Embryonic facial prominence (tissue), 1 donor: ENCODE data around the gene LIMK1.
"Not testable (repeated sequence)": the region's sequence is repeated elsewhere in the genome, so short reads cannot be mapped to it uniquely, and the experiment has no call there.

ENCODE experiments used
- DNase-seq: peaks from one replicate; pipeline ENCODE4 v3.0.0-alpha.2; 2016; ENCODE audit errors: extremely low spot score

The LIMK1 gene

DNA sequence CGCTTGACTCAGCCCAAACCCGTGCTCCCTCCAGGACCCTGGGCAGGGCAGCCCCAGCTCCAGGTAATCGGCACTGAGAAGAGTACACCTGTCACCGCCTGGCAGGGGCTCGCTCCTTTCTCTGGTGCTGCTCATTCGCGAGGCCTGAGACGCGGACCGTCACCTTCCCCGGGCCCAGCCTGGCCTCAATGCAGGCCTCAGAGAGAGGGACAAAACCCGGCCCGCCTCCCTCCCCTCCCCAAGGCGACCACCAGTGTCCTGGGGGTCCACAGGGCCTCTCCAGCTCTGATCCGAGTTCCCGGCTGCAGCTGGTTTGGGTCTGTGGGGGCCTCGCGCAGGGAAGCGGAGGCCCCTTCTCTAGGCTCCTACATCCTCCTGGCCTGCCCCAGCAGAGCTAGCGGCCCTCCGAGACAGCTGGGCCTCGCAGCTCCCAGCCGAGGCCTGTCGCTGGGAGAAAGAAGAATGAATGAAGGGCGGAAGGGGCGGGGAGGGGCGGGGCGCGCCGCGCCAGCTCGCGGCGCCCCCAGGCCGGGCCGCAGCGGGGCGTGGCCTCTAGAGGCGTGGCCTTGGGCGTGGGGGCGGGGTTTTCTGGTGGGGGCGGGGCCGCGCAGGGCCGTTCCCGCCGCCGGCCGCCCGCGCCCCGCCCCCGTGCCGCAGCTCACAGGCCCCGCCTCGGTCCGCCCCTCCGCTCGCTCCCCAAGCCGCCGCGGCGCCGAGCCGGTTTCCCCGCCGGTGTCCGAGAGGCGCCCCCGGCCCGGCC is at the start of gene LIMK1:
LIMK1 (plus strand) TSS at position 688 of the 760 bp plus-strand sequence. CDS start 187 bp downstream, outside the sequence.
- peak; percentile 70 for DNase-seq

DNA sequence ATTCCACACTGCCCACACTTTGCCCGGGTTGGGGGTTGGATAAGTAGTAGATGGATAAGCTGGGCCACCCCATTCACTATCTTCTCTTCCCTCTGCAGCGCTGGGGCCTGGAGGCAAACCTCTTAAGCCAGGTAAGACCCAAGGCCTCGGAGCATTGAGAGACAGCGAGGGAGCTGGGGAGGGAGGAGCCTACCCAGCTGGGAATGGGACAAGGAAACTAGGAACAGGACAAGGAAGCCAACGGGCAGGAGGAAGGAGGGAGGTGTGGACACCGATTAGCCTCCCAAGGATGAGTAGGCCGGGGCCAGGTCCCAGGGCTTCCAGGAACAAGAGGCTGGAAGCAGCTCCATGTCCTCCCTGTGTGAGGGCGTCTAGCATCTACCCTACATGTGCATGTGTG is 46.0 kb upstream of the LIMK1 start:
- no peak for DNase-seq

DNA sequence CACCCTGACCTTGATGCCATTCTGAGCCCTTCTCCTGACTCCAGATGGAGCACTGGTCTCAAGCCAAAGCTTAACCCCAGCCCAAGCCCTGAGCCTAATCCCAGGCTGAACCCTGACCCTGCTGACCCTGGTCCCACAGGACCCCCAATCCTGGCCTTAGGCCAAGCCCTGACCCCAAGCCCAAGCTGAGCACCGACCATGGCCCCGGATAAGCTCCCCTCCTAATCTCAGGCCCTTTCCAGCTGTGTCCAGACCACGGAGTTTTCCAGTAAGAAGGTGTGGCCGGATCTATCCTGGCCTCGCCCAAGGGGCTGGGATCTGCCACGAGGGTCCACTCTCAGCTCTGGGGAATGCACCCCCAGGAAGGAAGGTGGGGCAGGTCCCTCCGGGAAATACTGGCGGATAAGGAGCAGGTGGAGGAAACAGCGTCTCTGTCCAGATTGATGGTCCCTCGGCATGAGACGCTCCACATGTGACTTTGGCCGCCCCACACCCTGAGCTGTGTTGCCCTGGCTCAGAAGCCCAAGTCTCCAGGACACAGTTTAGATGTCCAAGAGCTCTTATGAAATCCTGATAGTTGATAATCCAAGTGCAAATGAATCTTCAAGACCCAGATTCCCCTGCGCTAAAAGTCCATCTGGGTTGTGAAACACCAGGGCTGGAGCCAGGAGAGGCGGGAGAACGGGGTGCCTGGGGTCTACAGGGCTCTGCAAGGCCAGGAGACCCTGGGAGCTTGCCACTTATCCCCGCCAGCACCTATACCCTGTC is 45.2 kb upstream of the LIMK1 start:
- no peak for DNase-seq

DNA sequence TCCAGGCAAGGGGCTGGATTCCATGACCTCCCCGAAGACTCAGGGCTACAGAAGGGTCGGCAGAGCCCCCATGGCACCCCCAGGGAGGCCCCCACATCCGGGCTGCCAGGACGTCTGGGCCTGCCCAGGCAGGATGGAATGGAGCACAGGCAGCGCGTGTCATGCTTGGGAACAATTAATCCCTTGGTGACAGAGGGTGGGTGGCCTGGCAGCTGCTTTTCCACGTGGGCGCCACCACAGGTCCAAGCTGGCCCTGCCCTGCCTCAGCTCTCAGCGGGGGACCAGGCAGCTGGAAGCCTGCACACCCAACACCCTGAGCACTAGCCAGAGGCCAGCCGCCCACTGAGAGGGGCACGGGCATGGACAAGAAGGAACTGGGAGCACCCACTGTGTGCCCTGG is 44.3 kb upstream of the LIMK1 start:
- DNase-seq, result no peak

DNA sequence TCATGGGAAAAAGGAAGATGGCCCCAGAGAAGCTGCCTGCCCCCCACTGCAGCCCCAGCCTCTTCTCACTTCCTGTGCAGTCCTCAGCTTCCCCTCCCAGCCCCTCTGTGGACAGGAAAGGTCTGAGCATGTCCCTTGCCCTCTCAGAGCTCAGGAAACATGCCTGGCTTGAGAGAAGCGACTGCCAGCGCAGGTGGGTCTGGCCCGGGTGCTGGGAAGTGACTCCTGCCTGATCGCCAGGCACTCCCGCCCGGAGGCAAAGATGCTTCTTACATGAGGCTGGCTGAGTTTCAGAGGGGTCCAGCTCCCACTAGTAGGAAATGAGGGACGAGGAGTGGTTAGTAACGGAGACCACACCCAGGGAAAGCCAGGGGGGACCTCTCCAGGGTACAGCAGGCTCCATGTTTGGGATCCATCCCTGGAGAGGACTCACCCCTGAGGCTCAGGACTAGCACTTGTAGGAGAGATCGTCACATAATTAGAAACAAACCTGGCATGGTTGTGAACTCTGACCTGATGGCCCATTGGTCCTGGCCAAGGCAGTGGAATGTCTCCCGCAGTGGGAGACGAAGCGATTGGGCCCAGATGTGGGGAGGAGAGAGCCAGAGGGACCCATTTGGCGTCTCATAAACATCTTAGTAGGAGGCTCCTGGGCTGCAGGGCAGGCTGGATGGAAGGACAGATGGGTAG is 43.4 kb upstream of the LIMK1 start:
- no peak for DNase-seq

DNA sequence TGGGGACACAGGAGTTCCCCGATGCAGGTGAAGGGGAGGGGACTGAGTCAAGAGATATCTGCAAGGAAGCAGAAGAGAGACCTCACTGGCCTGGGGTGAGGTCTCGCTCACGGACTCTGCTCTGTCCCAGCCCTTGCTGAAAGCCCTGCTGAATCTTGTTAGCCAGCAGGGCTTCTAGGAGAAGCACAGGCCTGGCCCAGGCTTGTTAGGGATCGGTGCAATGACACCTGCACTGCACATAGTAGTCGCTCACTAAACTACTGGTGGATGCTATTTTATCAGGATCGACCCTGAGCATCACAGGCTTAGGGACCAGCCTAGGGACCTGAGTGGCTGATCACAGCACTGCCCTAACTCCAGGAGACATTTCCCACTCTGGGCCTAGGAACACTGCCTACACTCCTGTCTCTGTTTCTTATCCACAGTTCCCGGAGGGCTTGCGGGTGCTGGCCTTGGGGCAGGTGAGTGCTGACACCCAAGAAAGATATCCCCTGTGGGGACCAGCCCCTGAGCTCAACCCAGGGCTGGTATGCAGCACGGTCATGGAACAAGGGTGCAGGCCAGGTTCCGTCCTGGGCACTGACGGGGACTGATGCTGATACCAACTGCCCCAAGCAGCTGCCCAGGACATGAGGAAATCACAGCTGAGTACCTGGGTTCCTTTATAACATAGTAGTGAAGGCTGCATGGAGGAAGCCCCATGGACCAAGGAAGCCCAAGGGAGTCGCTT is 42.6 kb upstream of the LIMK1 start:
- DNase-seq, result peak; percentile 38

DNA sequence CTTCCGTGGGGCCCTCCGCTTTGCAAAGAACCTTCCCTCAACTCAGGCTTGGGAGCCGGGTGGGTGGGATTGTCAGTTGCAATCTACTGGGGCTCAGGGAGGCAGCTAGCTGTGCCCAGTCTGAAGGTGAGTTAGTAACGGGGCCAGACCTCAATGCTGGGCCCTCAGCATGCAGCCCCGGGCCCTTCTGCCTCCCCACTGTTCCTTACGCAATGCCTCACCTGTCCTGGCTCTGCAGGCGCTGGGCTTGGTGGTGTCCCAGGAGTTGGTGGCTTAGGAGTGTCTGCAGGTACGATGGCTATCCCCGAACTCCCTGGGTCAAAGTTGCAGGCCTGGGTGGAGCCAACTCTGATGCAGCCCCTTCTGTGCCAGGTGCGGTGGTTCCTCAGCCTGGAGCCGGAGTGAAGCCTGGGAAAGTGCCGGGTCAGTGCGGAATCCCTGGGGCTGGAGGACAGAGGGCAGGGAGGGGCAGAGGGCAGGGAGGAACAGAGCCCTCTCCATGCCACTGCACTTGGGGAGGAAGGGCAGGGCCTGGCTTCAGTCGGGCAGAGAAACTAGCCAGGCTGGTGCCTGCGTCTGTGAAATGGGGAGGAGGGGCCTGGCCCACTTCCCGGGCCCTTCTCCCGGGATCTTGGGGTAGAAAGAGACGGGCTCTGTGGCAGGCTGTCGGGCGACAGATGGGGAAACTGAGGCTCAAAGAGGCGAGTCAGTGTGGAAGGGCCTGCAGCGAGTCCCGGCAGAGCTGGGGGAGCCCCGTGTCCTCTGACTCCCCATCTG is 40.7 kb upstream of the LIMK1 start:
- no peak for DNase-seq

DNA sequence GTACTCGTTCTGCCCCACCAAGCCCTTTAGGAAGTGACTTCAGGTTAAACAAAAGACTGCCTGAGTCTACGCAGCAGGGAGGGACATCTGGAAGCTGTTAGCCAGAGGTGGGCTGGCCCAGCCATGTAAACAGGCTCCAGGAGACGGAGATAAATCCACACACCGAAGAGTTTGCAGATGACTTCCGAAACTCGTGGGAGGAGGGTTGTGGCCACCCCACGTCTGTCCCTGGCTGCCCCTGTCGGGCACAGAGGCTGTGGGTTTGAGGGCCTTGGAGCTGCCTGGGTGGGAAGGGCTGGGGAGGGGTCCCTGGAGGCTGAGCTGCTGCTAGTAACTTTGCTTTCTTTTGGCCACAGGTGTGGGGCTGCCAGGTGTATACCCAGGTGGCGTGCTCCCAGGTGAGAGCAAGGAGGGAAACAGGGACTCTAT is 40.1 kb upstream of the LIMK1 start:
- peak; percentile 77 for DNase-seq

DNA sequence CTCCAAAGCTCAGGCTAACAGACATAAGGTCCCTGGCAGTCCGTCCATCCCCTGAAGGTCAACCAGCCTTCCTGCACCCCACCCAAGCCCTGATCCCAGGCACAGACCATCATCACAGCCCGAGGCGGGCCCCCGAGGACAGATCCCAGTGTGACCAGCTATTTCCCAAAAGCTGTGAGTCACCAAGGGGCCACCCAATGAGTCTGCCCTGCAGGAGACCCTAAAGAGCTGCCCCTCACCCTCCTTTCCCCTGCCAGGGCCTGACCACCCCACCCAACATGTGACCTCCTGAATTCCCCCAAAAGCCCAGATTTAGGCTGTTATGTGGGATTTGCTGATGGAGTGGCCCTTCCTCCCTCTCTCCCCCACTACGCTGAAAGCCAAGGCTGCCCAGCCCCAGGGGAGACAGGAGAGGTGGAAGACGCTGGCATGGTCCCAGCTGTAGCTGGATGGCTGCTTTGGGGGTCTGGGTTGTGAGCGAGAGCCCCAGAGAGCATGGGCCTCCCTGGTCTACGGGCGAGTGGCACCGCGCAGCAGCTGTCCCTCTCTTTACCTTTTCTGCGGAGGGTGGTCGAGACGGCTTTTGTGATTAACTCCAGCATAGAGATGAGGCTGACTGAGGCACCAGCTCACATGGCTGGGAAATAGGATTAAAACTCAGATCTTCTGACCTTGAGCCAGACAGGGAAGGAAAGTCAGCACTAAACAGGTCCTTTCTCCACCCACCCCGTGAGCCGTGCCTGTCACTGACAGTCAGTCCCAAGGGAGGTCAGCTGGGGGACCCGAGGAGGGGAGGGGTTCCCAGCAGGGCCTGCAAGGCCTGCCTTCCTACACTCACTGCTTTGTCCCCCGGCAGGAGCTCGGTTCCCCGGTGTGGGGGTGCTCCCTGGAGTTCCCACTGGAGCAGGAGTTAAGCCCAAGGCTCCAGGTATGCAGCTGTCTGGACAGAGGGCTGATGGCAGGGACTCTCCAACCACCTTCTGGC is 38.9 kb upstream of the LIMK1 start:
- DNase-seq, result no peak

DNA sequence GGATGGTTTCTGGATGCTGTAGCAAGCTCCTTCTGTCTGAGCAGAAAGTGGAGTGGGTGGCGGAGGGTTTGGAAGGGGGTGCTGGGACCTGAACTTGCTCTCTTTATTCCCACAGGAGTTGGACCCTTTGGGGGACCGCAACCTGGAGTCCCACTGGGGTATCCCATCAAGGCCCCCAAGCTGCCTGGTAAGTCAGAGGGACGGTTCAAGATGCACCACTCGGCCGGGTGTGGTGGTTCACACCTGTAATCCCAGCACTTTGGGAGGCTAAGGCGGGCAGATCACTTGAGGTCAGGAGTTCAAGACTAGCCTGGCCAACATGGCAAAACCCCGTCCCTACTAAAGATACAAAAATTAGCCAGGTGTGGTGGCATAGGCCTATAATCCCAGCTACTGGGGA is 37.0 kb upstream of the LIMK1 start:
- DNase-seq, result not testable (repeated sequence)

DNA sequence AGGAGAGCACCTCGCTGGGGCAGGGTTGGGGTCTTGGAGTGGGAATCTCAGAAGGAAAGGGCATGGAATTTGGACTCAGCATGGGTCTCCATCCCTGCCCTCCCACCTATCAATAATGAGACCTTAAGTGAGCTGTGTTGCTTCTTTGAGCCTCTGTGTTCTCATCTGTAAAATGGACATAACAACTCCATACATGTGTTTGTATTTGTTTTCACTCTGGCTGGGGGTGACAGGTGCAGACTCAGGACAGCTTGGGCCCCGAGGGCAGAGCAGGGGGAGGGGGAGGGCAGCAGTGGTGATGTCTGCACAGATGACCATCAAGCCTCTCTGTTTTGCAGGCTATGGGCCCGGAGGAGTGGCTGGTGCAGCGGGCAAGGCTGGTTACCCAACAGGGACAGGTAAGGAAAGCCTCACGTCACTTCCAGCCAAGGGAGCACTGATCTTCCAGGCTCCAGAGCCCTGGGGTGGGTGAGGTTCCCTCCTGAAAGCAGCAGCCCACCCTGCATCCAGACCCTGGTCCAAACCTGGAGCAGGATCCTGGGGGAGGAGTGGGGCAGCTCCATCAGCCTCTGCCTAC is 35.7 kb upstream of the LIMK1 start:
- no peak for DNase-seq

DNA sequence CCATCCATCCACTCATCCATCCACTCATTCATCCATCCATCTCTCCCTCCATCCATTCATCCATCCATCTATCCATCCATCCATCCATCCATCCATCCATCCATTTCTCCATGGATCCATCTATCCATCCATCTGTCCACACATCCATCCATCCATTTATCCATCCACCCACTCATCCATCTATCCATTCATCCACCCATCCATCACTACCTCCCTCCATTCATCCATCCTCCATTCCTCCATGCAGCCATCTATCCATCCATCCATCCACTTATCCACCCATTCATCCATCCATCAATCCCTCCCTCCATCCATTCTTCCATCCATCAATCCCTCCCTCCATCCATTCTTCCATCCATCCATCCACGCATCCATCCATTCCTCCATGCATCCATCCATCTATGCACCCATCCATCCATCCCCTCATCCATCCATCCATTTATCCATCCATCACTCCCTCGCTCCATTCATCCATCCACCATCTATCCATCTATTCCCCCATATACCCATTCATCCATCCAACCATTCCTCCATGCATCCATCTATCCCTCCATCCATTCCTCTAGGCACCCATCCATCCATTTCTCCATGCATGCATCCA is 34.5 kb upstream of the LIMK1 start:
- no peak for DNase-seq

DNA sequence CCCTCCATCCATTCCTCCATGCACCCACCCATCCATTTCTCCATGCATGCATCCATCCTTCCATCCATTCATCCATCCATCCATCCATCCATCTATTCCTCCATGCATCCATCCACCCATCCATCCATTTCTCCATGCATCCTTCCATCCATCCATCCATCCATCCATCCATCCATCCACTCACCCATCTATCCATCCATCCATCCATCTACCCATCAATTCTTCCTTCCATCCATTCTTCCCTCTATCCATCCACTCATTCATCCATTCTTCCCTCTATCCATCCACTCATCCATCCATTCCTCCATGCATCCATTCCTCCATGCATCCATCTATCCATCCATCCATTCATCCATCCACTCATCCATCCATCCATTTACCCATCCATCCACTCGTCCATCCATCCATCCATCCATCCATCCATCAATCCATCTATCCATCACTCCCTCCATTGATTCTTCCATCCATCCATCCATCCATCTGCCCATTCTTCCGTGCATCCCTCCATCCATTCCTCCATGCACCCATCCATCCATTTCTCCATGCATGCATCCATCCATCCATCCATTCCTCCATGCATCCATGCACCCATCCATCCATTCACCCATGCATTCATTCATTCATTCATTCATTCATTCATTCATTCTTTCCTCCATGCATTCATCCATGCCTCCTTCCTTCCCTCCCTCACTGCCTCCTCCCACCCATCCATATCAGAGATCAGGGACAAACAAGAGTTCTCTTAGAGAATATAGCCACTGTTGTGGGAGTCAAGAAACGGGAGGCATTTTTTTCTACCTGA is 33.4 kb upstream of the LIMK1 start:
- no peak for DNase-seq

DNA sequence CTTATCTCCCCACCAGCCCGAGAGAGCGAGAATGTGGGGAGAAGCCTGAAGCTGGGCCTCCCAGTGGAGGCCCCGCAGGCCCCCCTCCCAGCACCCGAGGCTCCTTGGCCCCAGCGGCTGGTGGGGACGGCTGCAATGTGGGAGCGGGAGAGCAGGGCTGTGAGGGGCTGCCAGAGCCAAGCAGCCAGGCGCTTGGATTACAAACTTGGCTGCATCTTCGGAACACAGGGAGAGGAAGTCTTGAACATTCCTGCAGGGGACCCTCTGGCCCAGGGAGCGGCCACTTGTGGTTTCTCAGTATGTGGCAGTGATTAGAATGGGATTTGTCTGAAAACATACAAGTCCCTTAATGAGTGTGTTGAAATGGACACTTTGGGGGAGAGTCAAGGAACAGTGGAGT is 32.4 kb upstream of the LIMK1 start:
- DNase-seq, result no peak

DNA sequence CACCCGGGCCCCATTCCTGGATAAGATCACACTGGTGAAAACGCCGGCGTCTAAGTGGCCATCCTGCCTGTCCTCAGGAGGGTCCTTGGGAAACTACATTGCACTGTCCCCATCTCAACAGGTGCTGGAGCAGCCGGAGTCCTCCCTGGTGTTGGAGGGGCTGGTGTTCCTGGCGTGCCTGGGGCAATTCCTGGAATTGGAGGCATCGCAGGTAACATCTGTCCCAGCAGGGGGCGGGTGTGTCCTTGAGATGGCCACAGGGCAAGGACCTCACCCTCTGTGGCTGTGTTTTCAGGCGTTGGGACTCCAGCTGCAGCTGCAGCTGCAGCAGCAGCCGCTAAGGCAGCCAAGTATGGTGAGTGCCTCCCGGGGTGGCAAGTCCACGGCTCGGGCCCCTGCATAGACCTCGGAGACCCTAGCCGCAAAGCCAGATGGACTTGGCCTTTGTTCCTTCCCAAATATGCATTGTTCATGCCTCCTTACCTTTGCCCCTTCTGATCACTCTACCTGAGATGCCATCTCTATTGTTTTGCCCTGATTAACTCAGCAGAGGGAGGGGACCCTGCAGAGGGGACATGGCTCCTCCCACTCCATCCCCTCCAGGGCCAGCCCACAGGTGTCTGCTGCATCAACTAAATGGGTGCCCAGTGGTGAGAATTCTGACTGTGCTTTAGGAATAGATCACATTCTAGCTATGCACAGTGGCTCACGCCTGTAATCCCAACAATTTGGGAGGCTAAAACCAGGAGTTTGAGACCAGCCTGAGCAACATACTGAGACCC is 31.8 kb upstream of the LIMK1 start:
- no peak for DNase-seq

DNA sequence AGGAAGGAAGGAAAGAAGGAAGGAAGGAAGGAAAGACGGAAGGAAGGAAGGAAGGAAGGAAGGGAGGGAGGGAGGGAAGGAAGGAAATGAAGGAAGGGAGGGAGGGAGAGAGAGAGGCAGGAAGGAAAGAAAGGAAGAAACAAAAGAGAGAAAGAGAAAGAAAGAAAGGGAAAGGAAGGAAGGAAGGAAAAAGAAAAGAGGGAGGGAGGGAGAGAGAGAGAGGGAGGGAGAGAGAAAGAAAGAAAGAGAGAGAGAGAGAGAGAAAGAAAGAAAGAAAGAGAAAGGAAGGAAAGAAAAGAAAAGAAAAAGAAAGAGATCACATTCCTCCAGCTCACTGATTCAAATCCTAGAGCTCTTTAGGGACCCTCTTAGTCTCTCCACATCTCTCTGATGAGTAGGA is 31.0 kb upstream of the LIMK1 start:
- no peak for DNase-seq

DNA sequence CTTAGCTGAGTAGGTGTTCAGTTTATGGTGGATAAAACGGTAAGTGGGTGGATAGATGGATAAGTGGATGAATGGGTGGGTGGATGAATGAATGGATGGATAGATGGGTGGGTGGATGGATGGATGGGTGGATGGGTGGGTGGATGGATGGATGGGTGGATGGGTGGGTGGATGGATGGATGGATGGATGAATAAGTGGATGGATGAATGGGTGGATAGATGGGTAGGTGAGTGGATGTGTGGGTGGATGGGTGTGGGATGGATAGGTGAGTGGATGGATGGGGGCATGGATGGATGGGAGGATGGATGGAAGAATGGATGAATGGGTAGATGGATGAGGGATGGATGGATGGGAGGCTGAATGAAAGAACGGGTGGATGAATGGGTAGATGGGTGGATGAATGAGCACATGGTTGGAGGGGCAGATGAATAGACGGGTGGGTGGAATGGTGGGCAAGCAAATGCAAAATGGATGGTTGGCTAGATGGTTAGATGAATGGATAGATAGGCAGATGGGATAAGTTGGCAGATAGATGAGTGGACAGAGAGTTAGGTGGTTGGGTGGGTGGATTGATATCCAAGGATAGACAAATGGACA is 29.9 kb upstream of the LIMK1 start:
- DNase-seq, result no peak
